NCI-H524 treated with DMSO at 0.1 percent for 48 hours (cell line): ENCODE data around the gene ENDOG.

Source experiments
- DNase-seq: peaks from one replicate; lab custom pipeline; 2025; lab: John Stamatoyannopoulos, UW

Gene ENDOG

DNA sequence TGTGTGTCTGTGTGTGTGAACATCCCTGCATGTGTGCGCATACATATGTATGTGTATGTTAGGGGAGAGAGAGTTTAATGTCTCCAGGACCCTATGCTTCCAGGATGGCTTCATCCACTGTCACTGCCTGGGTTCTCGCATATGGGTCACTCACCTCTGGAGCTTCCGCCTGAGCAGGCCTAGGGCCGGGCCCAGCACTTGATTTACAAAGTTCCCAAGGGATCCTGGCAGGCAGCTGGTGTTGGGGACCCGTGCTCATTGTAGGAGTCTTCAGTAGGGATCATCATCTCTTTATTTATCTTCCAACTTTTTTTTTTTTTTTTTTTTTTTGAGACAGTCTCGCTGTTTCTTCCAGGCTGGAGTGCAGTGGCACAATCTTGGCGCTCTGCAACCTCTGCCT lies 18.2 kb upstream of the ENDOG start:
- no peak for DNase-seq

DNA sequence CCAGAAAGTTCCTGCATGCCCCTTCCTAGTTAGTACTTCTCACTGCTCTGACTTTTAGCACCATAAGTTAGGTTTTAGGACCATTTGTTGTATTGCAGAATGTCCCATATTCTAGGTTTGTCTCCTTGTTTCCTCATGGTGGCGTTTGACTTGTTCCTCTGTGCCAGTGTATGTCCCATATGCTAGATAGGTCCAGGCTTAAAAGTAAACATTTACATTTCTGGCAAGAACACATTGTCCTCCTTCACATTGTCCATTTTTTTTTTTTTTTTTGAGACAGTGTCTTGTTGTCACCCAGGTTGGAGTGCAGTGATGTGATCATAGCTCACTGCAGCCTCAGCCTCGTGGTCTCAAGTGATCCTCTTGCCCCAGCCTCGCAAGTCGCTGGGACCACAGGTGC lies 15.8 kb upstream of the ENDOG start:
- no peak for DNase-seq

DNA sequence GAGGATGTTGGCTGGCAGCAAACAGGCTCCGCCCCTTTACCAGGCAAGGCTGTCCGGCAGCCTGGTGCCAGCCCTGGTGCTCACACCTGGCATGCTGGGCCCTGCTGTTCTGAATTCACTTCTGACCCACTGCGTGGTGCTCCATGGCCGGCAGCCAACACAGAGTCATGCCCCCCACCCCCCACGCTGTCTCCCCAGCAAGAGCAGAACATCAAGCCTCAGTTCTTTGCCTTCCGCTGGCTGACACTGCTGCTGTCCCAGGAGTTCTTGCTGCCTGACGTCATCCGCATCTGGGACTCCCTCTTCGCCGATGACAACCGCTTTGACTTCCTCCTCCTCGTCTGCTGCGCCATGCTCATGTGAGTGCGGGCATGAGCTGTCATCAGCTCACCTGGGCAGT lies 12.6 kb upstream of the ENDOG start:
- DNase-seq: no peak

DNA sequence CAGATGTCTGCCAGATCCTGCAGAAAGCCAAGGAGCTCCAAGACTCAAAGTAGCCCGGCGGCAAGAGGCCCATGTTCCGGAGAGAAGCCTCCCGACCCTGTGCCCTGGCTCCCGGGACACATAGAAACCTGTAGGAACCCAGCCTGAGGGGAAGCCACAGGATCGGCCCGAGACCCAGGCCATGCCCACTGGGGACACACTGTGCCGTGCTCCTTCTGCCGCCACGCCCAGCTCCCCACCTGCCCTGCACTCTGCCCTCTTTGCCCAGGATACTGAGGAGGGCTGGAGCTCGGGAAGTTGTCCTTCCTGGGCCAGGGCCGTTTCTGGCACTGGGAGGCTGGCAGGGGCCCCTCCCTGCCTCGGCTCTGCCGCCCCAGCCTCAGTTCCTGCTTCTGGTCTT lies 10.5 kb upstream of the ENDOG start:
- no peak for DNase-seq

DNA sequence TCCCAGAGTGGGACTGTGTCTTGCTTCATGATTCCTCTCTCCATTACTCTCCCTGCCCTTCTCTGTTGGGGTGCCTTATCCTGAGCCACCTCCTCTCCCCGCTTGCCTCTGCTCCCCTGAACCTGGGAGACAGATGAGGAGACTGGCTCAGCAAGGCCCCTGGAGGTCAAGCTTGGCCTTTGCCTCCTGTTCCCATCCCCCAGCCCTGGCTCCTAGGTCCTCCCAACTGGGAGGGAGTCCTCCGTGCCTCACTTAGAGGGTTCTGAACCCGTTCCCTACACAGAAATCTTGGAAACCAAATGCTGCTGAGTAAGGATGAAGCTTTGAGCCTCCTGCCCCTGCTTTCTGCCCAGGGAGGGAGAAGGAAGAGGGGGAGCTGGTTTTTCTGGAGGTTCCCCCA lies 9.8 kb upstream of the ENDOG start:
- DNase-seq: no peak

DNA sequence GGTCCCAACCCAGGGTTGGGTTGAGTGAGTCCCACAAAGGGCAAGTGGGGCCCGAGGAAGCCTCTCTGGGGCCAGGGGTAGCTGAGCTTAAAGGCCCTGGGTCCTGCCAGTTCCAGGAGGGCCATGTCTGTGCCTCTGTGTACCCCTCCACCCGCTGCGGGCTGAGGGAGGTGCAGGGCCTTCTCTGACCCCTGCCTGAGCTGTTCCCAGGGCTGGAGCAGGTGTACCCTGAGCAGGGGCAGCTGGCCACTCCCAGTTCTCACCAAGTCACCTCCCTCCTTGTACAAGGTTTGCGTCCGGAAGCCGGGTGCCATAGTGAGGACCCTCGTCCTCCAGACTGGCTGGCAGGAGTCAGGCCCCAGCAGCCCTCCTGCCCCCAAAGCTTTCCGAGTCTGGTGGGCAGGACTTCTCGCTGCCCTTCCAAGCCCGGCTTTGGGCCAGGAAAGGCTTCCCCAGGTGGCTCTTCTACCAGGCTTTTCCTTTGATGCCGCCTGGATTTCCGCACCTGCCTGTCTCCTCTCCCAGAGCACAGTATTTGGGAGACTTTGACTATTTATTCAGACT lies 9.2 kb upstream of the ENDOG start:
- no peak for DNase-seq

DNA sequence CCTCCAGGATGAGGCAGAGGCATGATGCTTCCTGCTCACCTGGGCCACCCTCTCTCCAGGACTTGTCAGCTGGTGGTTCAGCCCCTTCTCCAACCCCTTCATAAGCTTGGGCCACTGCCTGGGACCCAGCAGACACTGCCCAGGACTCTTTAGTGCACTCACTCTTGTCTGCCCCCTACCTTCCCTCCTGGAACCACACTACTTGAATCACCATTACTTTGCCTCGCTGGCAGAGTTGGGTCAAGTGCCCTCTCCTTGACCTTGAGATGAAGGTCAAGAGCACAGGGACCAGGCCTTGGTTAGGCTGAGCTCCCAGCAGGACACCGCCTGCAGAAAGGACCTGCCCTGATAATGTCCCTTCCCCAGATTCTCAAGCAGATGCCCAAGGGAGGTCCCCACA lies 8.5 kb upstream of the ENDOG start:
- no peak for DNase-seq

DNA sequence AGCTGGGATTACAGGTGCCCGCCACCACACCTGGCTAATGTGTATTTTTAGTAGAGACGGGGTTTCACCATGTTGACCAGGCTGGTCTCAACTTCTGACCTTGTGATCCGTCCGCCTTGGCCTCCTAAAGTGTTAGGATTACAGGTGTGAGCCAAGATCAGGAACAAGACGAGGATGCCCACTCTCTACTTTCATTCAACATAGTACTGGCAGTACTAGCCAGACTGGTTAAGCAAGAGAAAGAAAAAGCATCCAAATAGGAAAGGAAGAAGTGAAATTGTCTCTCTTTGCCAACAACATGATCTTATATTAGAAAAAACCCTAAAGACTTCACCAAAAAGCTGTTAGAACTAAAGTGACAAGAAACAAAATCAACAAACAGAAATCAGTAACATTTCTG lies 7.4 kb upstream of the ENDOG start:
- DNase-seq: no peak

DNA sequence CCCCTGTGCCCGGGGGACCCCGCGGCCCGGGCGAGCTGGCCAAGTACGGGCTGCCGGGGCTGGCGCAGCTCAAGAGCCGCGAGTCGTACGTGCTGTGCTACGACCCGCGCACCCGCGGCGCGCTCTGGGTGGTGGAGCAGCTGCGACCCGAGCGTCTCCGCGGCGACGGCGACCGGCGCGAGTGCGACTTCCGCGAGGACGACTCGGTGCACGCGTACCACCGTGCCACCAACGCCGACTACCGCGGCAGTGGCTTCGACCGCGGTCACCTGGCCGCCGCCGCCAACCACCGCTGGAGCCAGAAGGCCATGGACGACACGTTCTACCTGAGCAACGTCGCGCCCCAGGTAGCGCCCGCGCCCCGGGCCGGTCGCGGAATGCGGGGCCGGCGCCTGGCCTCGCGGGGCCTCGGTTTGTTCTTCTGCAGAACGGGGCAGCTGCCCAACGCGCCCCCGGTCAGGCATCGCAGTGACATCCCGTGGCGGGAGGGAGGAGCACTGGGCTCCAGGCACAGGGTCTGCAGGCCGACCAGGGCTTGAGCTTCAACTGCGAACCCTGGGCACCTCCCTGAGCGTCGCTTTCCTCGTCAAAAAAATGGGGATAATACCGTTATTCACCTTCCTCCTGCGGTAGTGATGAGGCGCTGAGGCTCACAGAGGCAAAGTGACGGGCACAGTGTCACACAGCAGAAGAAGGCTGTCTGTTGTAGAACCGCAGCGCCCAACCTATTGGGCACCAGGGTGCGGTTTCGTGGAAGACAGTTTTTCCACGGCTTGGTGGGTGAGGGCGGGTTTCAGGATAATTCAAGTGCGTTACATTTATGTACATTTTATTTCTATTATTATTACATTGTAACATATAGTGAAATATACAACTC lies 777 bp downstream of the ENDOG start:
- no peak for DNase-seq

DNA sequence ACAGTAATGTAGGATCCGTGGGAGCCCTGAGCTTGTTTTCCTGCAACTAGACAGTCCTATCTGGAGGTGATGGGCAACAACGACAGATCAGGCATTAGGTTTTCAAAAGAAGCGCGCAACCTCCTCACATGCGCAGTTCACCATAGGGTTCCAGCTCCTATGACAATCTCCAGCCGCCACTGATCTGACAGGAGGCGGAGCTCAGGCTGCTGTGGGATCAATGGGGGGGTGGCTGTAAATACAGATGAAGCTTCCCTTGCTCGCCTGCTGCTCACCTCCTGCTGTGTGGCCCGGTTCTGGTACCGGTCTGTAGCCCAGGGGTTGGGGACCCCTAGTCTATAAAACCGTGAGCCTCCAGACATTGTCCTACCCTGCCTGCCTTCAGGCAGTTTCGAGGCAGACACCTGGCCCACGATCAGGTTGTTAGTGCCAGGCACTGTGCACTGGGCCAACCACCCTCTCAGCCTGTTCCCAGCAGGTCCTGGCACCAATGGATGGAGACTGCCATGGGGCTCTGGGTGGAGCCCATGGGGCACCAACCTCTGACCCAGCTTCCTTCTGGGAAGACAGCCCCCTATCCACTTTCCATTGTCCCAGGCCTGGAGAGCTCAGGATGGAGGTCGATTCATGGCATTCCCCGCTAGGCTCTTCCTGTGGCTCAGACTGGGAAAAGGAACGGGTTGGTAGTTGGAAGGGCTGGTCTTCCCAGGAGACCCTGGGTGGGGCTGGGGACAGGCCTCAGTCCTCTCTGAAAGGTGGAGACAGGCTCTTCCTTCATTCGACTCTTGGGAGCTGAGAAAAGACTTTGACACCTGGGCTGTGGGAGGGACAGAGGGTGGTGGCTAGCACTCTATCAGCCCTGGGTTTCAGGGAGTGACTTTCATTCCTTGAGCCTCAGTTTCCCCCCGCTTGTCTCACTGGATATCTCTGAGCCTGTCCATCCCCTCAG lies 1.7 kb downstream of the ENDOG start:
- no peak for DNase-seq

DNA sequence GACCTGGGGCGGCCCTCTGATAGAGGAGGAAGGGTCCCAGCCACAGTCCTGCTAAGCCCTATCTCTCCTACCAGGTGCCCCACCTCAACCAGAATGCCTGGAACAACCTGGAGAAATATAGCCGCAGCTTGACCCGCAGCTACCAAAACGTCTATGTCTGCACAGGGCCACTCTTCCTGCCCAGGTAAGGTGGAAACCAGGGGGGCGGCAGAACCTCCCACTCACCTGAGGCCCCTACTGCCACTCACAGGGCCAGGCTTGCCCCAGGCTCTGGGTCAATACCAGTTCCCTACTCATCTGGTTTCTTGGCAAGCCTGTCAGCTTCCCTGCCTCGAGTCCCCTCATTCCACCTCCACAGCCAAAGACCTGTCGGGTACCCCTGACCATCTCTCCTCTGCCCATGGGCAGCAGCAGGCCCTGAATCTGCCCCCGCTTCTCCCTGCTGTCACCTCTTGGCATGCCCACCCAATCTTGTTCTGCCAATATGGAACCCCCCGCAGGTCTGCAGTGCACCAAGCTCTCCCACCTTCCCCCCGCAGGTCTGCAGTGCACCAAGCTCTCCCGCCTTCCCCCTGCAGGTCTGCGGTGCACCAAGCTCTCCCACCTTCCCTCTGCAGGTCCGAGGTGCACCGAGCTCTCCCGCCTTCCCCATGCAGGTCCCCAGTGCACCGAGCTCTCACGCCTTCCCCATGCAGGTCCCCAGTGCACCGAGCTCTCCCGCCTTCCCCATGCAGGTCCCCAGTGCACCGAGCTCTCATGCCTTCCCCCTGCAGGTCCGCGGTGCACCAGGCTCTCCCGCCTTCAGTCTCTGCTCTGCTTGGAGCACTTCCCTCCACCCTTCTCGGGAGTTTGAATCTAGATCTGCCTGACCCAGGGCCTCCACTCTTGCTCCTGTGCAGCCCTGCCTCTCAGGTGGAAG lies 2.6 kb downstream of the ENDOG start:
- no peak for DNase-seq

DNA sequence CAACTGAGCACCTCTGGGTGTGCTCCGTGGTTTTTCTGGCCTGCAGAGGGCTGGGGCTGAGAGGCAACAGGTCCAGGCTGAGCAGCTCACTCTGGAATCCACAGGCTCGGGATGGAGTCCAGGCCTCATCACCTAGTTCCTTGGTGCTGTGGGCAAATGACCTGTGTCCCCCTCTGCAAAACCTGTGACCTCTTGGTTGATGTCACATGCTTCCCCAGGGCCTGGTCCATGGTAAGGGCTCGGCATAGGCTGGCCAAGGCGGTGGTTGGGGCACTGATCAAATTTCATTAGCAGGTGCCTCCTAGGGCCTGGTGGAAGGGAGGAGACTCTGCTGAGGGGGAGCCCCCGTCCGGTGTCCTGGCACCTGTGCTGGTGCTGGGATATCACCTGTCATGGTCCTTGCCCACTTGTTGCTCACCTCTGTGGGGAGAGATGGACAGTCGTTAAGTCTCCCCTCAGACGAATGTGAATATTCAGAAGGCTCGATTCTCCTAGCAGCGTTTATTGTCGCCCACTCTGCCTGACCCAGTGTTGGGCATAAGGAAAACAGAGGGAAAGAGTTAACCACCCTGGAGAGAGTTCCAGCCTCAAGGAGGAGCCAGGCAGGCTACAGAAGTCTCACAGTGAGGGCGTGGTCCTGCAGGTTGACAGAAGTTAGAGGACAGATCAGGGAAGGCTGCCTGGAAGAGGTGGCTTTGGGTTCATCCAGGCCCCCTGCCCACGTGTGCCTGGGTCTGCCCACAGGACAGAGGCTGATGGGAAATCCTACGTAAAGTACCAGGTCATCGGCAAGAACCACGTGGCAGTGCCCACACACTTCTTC lies 3.5 kb downstream of the ENDOG start:
- DNase-seq: no peak

DNA sequence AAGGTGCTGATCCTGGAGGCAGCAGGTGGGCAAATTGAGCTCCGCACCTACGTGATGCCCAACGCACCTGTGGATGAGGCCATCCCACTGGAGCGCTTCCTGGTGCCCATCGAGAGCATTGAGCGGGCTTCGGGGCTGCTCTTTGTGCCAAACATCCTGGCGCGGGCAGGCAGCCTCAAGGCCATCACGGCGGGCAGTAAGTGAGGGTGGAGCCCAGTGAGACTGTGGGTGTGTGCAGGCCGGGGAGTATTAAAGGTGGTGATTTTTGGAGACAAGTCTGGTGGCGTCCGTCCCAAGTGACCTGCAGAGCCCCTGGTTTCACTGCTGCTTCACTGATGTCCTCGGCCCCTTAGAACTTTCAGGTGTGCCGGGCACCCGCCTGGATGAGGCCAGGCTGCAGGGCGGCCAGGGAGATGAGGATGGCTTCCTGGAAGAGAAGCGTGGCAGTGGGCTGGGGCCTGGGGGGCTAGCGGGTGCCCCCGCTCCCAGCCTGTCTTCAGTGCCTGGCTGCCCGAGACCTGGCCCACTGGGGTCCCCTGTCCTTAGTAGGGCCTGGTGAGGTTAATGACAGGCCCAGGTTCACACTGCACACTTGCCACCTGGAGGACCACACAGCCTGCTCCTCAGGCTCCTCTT lies 4.2 kb downstream of the ENDOG start:
- DNase-seq: no peak

DNA sequence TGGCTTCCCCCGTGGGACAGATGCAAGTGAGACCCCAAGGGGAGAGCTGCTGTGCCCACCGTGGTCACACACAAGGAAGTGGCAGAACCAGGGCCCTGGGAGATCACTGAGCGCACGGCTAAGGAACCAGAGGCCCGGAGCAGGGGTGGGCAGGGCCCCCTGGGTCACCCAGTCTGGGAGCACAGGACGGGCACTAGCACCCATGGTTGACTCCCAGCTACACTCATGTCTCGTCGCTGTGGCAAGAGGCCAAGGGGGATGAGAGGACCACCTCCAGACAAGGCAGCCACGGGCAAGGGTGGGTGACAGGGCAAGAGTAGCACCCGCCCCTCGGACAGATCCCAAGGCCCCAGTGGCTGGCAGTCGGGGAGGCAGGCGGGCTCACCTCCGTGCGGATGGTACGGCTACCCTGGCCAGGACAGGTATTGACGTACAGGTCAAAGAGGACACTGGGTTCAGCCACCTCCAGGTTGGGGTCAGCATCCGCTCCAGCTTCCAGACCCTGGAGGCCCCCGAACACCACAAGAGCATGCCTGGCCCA lies 5.1 kb downstream of the ENDOG start:
- DNase-seq: no peak

DNA sequence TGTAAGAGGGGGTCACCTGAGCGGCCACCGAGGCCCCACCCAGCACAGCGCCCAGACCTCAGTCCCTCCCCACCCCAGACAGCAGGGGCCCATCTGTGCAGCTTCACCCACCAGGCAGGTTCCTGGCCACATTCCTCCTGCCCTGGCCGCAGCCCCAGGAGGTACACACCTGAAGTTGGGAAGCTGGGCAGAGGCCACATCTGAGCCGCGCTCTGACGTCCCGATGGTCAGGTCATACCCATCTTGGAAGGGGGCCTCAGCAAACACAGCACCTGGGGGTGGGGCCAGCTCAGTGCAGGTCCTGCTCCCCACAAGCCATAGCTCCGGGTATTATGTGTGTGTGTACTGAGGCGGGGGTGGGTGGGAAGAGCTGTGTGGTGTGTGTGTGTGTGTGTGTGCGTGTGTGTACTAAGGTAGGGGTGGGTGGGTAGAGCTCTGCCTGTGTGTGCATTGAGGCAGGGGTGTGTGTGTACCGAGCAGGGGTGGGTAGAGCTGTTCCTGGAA lies 5.7 kb downstream of the ENDOG start:
- no peak for DNase-seq

DNA sequence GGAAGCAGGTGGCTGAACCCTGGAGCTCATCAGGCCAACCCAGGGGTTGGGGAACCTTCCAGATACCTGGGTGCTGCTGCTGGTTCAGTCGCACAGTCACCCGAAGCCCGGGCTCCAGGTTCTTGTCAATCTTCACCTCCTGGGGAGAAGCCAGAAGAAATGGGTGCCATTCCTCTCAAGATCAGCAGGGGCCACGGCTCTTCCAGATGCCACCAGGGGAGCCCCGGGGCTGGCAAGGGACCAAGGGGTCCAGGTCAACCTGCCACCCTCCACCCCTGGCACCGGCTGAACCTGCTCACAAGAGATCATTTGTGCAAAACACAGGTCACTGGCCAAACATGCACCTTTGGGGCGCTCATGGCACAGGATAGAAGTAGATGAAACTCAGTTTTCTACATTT lies 6.6 kb downstream of the ENDOG start:
- DNase-seq: no peak

DNA sequence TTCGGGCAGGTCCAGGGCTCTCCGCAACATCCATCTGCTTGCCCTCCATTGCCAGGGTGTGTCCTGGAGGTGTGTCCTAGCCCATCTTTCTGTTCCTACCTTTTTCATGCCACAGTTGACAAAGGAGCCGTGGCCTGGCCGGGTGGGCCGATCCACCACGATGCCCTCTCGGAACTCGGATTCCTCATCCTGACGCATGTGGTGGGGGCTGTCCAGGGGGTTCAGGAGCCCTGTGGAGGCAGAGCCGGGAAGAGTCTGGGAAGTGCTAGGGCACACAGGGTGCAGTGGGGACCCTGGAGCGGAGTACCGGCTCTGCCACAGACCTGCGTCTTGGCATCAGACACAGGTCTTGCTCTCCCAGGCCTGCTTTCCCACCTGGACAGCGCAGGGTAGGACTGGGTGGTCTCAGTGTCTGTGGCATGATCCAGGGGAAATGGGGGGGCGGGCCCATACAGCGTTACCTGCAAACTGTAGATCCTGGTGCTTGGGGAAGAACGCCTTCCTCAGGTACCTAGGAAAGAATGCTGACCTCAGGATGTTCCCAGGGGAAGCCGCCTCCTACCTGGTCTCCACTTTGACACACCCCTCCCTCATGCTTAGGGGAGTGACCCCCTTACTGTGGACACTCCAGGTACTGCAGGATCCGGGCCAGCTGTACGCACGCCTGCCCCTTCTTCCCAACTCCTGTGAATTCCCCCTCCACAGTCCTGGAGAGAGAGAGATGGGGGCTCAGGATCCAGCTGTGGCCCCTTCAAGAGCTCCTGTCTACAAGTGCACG lies 7.8 kb downstream of the ENDOG start:
- DNase-seq: no peak

DNA sequence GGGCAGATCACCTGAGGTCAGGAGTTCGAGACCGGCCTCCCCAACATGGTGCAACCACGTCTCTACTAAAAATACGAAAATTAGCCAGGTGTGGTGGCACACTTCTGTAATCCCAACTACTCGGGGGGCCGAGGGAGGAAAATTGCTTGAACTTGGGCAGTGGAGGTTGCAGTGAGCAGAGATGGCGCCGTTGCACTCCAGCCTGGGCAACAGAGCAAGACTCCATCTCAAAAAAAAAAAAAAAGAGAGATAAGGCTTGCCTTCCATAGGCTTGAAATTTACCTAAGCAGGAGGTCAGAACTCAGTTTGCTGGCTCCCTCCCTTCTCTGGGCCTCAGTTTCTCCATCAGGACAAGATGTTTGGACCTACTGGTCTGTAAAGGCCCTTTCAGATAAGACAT lies 10.0 kb downstream of the ENDOG start:
- no peak for DNase-seq
